HCT116 (cell line): ENCODE measurements around the gene S100PBP. TPM values are rescaled to one million over a fixed set of nuclear protein-coding genes. Genes with fewer than 3 reads are reported as not detected.

Source experiments
- ATAC-seq: fragments of 200-7000 bp; cut with Tn5 transposase; 2 replicates; pipeline ENCODE4 v1.9.1; 2020; ENCODE audit warnings: mild to moderate bottlenecking, moderate library complexity
- BruUV-seq: library from RNA; stranded (reverse); fragments of 400-500 nt; replicated peaks from 2 replicates; lab custom pipeline; 2021; lab: Mats Ljungman, UMichigan
- CTCF ChIA-PET: fragments of 300-600 bp; sonication (Branson Sonifier 250); formaldehyde crosslinking; loops from one replicate; lab custom pipeline; 2021; ENCODE audit warnings: antibody characterized with exemption; lab: Charles Lee
- POLR2A ChIA-PET: fragments of 300-600, 350-600 bp; sonication (Branson Sonifier 250); formaldehyde crosslinking; loops from one replicate; lab custom pipeline; 2021; ENCODE audit warnings: antibody characterized with exemption; lab: Charles Lee
- RAD21 ChIA-PET, 2 experiments: fragments of 300-600 bp; sonication (Branson Sonifier 250); formaldehyde crosslinking; loops; one replicate each; lab custom pipeline; 2023; ENCODE audit warnings: low total read pairs in 2 of 2; ENCODE audit not compliant: uncharacterized antibody in 2 of 2, unreplicated experiment in 2 of 2, low non-redundant PET in 1 of 2; lab: Charles Lee
- DNase-seq: peaks from one replicate; pipeline ENCODE4 v3.0.0-alpha.2; 2010; ENCODE audit warnings: low read depth, low spot score
- H2AFZ ChIP-seq: fragments of 200-600 bp; shearing (Covaris generic), sonication (generic); 2 replicates; pipeline ENCODE4 v1.6.1; 2017; ENCODE audit warnings: low read depth, mixed run types, mixed read lengths, antibody characterized with exemption, low read length; ENCODE audit not compliant: poor library complexity, severe bottlenecking
- H3K27ac ChIP-seq: 2 replicates; pipeline ENCODE4 v1.5.1; 2012; ENCODE audit warnings: low read depth, low read length
- H3K27me3 ChIP-seq: fragments of 200-600 bp; sonication (generic); 2 replicates; pipeline ENCODE4 v1.6.1; 2016; ENCODE audit warnings: mixed run types, low read length, mixed read lengths; ENCODE audit not compliant: insufficient read depth
- H3K36me3 ChIP-seq, 2 experiments: fragments of 200-500 bp in 1 of 2; fragments of 200-600 bp in 1 of 2; sonication (Bioruptor generic) in 1 of 2; sonication (generic) in 1 of 2; 2 replicates each; pipeline versions ENCODE4 v1.5.1 to v1.6.1; 2014 to 2016; ENCODE audit warnings: low read length in 2 of 2, inconsistent platforms in 1 of 2, mixed read lengths in 1 of 2, mixed run types in 1 of 2; ENCODE audit not compliant: insufficient read depth in 2 of 2, control insufficient read depth in 1 of 2
- H3K4me1 ChIP-seq, 2 experiments: fragments of 200-600 bp in 1 of 2; sonication (generic) in 1 of 2; 2 replicates each; pipeline versions ENCODE4 v1.5.1 to v1.6.1; 2012 to 2017; ENCODE audit warnings: low read length in 2 of 2, inconsistent platforms in 1 of 2, mild to moderate bottlenecking in 1 of 2, mixed read lengths in 1 of 2, mixed run types in 1 of 2, moderate library complexity in 1 of 2; ENCODE audit not compliant: insufficient read depth in 2 of 2, control insufficient read depth in 1 of 2
- H3K4me2 ChIP-seq: fragments of 200-600 bp; sonication (generic); 2 replicates; pipeline ENCODE4 v1.6.1; 2017; ENCODE audit warnings: mixed run types, low read length, mixed read lengths
- H3K4me3 ChIP-seq, 2 experiments: fragments of 200-600 bp in 1 of 2; sonication (generic) in 1 of 2; replicated peaks in 1 of 2; 2 replicates each; pipeline ENCODE4 v1.5.1; 2011 to 2016; ENCODE audit warnings: low read length in 2 of 2, control low read depth in 1 of 2, low read depth in 1 of 2, mild to moderate bottlenecking in 1 of 2, mixed read lengths in 1 of 2, mixed run types in 1 of 2
- H3K79me2 ChIP-seq: fragments of 200-600 bp; sonication (generic); 2 replicates; pipeline ENCODE4 v1.6.1; 2017; ENCODE audit warnings: mild to moderate bottlenecking, mixed run types, low read length, moderate library complexity, mixed read lengths; ENCODE audit not compliant: insufficient read depth
- H3K9ac ChIP-seq: fragments of 200-600 bp; sonication (generic); 2 replicates; pipeline ENCODE4 v1.6.1; 2016; ENCODE audit warnings: low read length, mixed read lengths
- H3K9me2 ChIP-seq: fragments of 200-600 bp; sonication (generic), shearing (Covaris generic); 2 replicates; pipeline ENCODE4 v1.6.1; 2017; ENCODE audit warnings: mixed run types, mild to moderate bottlenecking, moderate library complexity; ENCODE audit not compliant: insufficient read depth
- H3K9me3 ChIP-seq, 2 experiments: fragments of 200-500 bp in 1 of 2; fragments of 200-600 bp in 1 of 2; sonication (Bioruptor generic) in 1 of 2; sonication (generic) in 1 of 2; 2 replicates each; pipeline ENCODE4 v1.6.1; 2014 to 2017; ENCODE audit warnings: low read length in 2 of 2, mixed read lengths in 2 of 2, inconsistent platforms in 1 of 2, low read depth in 1 of 2, mild to moderate bottlenecking in 1 of 2, mixed run types in 1 of 2, moderate library complexity in 1 of 2; ENCODE audit not compliant: control insufficient read depth in 1 of 2, insufficient read depth in 1 of 2
- H4K20me1 ChIP-seq: fragments of 200-600 bp; sonication (generic), shearing (Covaris generic); 2 replicates; pipeline ENCODE4 v1.6.1; 2017; ENCODE audit warnings: mixed run types, mild to moderate bottlenecking, moderate library complexity; ENCODE audit not compliant: insufficient read depth
- ELF1 ChIP-seq: IDR thresholded peaks from 2 replicates; pipeline ENCODE4 v1.6.1; 2012; ENCODE audit warnings: low read depth, borderline replicate concordance
- EZH2 ChIP-seq: fragments of 200-600 bp; sonication (generic); IDR thresholded peaks from 2 replicates; pipeline ENCODE4 v1.6.1; 2017; ENCODE audit warnings: antibody characterized with exemption, mixed run types
- ZFX ChIP-seq: fragments of 450-650 bp; IDR thresholded peaks from 2 replicates; pipeline ENCODE4 v1.6.1; 2017
- intact Hi-C: fragments of 100-400 bp; cut with micrococcal nuclease; formaldehyde crosslinking; loops from 2 replicates; pipeline ENCODE4 v1.10.0; 2022
- total RNA-seq: library from RNA; stranded (reverse); gene quantifications from one replicate; pipeline ENCODE4 v1.2.1, GENCODE V29; 2021; ENCODE audit not compliant: unreplicated experiment
- TF ChIP-seq, protein P1 (sequence below): IDR thresholded peaks from 2 replicates; pipeline ENCODE4 v1.6.1; 2012
- TF ChIP-seq, protein P2 (sequence below), 3 experiments: fragments of 200-600 bp in 1 of 3; sonication (generic) in 1 of 3; IDR thresholded peaks in 2 of 3; conservative IDR thresholded peaks in 1 of 3; 2 replicates each; pipeline ENCODE4 v1.5.1; 2012 to 2017; ENCODE audit warnings: low read depth in 2 of 3, low read length in 2 of 3, antibody characterized with exemption in 1 of 3, borderline replicate concordance in 1 of 3, control low read depth in 1 of 3, mild to moderate bottlenecking in 1 of 3, mixed read lengths in 1 of 3, mixed run types in 1 of 3, moderate library complexity in 1 of 3; ENCODE audit not compliant: insufficient read depth in 1 of 3
- TF ChIP-seq, protein P3 (sequence below): IDR thresholded peaks from 2 replicates; pipeline ENCODE4 v1.6.1; 2012

S100PBP gene
- total RNA-seq, 1 experiment from 2014 or later = 38.2 TPM

DNA sequence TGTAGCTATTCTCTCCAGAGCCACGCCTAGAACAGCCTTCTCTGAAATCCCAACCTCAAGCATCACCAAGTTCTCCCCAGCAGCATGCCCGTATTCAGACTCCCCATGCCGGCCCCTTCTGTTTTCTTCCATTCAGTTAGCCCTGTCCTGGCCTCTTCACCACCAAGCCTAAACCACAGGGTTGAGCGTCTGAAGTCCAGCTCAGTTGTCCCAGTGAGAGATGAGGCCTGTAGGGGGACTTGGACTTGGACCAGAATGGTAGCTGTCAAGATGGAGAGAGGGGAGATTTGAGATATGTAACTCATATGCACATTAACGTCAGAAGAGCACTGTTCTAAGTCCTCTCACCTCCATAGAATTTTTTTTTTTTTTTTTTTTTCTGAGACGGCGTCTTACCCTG, 89.2 kb downstream of the S100PBP start:
- intact Hi-C loops = loop anchor here (10.0 kb wide), 1 partner anchor 148 kb away; no protein-coding TSS in a partner anchor
- POLR2A ChIA-PET = no interaction called here
- no peak overlapping the region for H2AFZ ChIP-seq
- TF ChIP-seq, protein P1, sequence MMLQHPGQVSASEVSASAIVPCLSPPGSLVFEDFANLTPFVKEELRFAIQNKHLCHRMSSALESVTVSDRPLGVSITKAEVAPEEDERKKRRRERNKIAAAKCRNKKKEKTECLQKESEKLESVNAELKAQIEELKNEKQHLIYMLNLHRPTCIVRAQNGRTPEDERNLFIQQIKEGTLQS = no peak
- no peak for TF ChIP-seq ELF1
- TF ChIP-seq, protein P2, sequence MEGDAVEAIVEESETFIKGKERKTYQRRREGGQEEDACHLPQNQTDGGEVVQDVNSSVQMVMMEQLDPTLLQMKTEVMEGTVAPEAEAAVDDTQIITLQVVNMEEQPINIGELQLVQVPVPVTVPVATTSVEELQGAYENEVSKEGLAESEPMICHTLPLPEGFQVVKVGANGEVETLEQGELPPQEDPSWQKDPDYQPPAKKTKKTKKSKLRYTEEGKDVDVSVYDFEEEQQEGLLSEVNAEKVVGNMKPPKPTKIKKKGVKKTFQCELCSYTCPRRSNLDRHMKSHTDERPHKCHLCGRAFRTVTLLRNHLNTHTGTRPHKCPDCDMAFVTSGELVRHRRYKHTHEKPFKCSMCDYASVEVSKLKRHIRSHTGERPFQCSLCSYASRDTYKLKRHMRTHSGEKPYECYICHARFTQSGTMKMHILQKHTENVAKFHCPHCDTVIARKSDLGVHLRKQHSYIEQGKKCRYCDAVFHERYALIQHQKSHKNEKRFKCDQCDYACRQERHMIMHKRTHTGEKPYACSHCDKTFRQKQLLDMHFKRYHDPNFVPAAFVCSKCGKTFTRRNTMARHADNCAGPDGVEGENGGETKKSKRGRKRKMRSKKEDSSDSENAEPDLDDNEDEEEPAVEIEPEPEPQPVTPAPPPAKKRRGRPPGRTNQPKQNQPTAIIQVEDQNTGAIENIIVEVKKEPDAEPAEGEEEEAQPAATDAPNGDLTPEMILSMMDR (IDR thresholded peaks at IDR 0.05 in 2 of 3, conservative IDR thresholded peaks at IDR 0.05 in 1 of 3; ENCODE audit: borderline replicate concordance in 1 of 3, insufficient read depth in 1 of 3, low read depth in 2 of 3, low read length in 2 of 3) = no peak
- TF ChIP-seq, protein P3, sequence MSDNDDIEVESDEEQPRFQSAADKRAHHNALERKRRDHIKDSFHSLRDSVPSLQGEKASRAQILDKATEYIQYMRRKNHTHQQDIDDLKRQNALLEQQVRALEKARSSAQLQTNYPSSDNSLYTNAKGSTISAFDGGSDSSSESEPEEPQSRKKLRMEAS = no peak
- no peak for TF ChIP-seq EZH2
- no peaks in the 10 kb centered on the region for H3K27me3 ChIP-seq
- no peaks in the 10 kb centered on the region for H3K79me2 ChIP-seq
- H3K9me2 ChIP-seq = no peaks in the 10 kb centered on the region
- DNase-seq = no peak
- peaks cover 8 to 19% of the 10 kb centered on the region in 2 experiments; a peak in 3 of 4 replicates for H3K4me1 ChIP-seq
- CTCF ChIA-PET = interaction anchor here (1.1 kb wide), 1 partner anchor 14 kb away, joined by 3 read pairs; no protein-coding TSS in a partner anchor
- ATAC-seq = no peak
- H3K27ac ChIP-seq = no peak overlapping the region
- H3K9me3 ChIP-seq = no peaks in the 10 kb centered on the region
- no peak overlapping the region for H3K4me3 ChIP-seq
- H3K4me2 ChIP-seq = no peak overlapping the region
- no peak overlapping the region for H3K9ac ChIP-seq
- no TSS peak for BruUV-seq
- no peaks in the 10 kb centered on the region for H3K36me3 ChIP-seq
- RAD21 ChIA-PET = no interaction called here
- H4K20me1 ChIP-seq = no peaks in the 10 kb centered on the region

DNA sequence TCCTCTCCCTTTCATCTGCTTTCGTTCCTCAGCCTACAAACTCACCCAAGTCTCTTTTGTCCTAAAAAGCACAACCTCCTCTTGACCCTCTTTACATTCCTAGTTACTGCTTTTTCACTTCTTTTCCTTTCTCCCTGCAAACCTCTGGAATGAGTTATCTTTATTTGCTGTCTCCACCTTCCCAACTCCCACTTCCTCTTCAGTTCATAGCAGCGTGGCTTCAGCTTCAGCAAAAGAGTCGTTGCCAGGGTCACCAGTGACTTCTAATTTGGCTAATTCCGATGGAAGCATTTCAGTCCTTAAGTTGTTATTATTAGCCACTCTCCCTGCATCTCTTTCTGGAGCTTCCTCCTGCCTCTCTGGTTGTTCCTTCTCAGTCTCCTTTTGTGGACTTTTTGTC, 90.0 kb downstream of the S100PBP start:
- Histone ChIP-seq H3K9me2 (no peaks in the 10 kb centered on the region), H4K20me1 (no peaks in the 10 kb centered on the region), H2AFZ (no peak overlapping the region), H3K27ac (no peak overlapping the region), H3K4me2 (no peak overlapping the region), H3K9ac (no peak overlapping the region), H3K79me2 (no peaks in the 10 kb centered on the region), H3K4me1 (peaks cover 2 to 11% of the 10 kb centered on the region in 2 experiments; a peak in 2 of 4 replicates), H3K27me3 (no peaks in the 10 kb centered on the region), H3K9me3 (no peaks in the 10 kb centered on the region), H3K36me3 (no peaks in the 10 kb centered on the region), H3K4me3 (no peak overlapping the region)
- intact Hi-C loops = loop anchor here (10.0 kb wide), 1 partner anchor 147 kb away; no protein-coding TSS in a partner anchor
- ChIA-PET CTCF (interaction anchor here (1.1 kb wide), 1 partner anchor 14 kb away, joined by 3 read pairs; no protein-coding TSS in a partner anchor), RAD21 (no interaction called here), POLR2A (no interaction called here)
- ATAC-seq (no peak), DNase-seq (no peak)
- no TSS peak for BruUV-seq
- TF ChIP-seq ZFX = no peak

Other genes with a start within 250 kb of the S100PBP start
- gene ZBTB8OS, start 167.1 kb upstream of the S100PBP start, total RNA-seq = 49.2 TPM
- gene RBBP4, start 166.4 kb upstream of the S100PBP start, total RNA-seq = 279 TPM
- gene SYNC, start 114.9 kb upstream of the S100PBP start, total RNA-seq = 1.3 TPM
- gene YARS1, start 295 bp upstream of the S100PBP start, total RNA-seq = 244 TPM
- gene FNDC5, start 53.3 kb downstream of the S100PBP start, total RNA-seq = not detected
- gene HPCA, start 68.8 kb downstream of the S100PBP start, total RNA-seq = 0.15 TPM
- 121 TPM for gene TMEM54, start 83.7 kb downstream of the S100PBP start, total RNA-seq
- 22.5 TPM for gene RNF19B, start 147.2 kb downstream of the S100PBP start, total RNA-seq
- 233 TPM for gene AK2, start 219.2 kb downstream of the S100PBP start, total RNA-seq